ENCODE data around the gene PTPRG. TPM values are rescaled to one million over a fixed set of nuclear protein-coding genes. Genes with fewer than 3 reads are reported as not detected.

The PTPRG gene
- total and polyA plus RNA-seq, 7 donors = 0.69 to 76.3 (median 62.7) TPM

GRCh38 chr3:62203152-62203551 is 641.8 kb downstream of the PTPRG start:
- intact Hi-C loops (cut with DNase I) = no loop called here
- Histone ChIP-seq H3K36me3 (peaks cover 0 to 27% (median 2%) of the 10 kb centered on the region in 4 donors), H3K27ac (no peak overlapping the region), H3K27me3 (no peaks in the 10 kb centered on the region), H3K4me1 (no peaks in the 10 kb centered on the region), H3K9me3 (no peaks in the 10 kb centered on the region), H3K4me3 (no peak overlapping the region)
- 93% methylated on average over 22 of the region's 22 CpGs for WGBS, 2 donors
- TF ChIP-seq POLR2A (IDR thresholded peaks at IDR 0.05) (no peak), POLR2AphosphoS5 (IDR thresholded peaks at IDR 0.05) (no peak), EP300 (IDR thresholded peaks at IDR 0.05) (no peak)
- TF ChIP-seq, protein P1, sequence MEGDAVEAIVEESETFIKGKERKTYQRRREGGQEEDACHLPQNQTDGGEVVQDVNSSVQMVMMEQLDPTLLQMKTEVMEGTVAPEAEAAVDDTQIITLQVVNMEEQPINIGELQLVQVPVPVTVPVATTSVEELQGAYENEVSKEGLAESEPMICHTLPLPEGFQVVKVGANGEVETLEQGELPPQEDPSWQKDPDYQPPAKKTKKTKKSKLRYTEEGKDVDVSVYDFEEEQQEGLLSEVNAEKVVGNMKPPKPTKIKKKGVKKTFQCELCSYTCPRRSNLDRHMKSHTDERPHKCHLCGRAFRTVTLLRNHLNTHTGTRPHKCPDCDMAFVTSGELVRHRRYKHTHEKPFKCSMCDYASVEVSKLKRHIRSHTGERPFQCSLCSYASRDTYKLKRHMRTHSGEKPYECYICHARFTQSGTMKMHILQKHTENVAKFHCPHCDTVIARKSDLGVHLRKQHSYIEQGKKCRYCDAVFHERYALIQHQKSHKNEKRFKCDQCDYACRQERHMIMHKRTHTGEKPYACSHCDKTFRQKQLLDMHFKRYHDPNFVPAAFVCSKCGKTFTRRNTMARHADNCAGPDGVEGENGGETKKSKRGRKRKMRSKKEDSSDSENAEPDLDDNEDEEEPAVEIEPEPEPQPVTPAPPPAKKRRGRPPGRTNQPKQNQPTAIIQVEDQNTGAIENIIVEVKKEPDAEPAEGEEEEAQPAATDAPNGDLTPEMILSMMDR (IDR thresholded peaks at IDR 0.05) = no peak
- no peak for DNase-seq

DNA sequence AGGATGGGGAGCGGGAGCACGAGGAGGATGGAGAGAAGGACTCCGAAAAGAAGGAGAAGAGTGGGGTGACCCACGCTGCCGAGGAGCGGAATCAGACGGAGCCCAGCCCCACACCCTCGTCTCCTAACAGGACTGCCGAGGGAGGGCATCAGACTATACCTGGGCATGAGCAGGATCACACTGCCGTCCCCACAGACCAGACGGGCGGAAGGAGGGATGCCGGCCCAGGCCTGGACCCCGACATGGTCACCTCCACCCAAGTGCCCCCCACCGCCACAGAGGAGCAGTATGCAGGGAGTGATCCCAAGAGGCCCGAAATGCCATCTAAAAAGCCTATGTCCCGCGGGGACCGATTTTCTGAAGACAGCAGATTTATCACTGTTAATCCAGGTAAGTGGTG is 642.2 kb downstream of the PTPRG start:
- intact Hi-C loops (cut with DNase I) = no loop called here
- Histone ChIP-seq H3K9me3 (no peaks in the 10 kb centered on the region), H3K27ac (no peak overlapping the region), H3K4me1 (no peaks in the 10 kb centered on the region), H3K36me3 (peaks cover 0 to 24% (median 2%) of the 10 kb centered on the region in 4 donors), H3K27me3 (no peaks in the 10 kb centered on the region), H3K4me3 (no peak overlapping the region)
- TF ChIP-seq EP300 (IDR thresholded peaks at IDR 0.05) (no peak), POLR2AphosphoS5 (IDR thresholded peaks at IDR 0.05) (no peak), POLR2A (IDR thresholded peaks at IDR 0.05) (no peak)
- TF ChIP-seq, protein P1 (IDR thresholded peaks at IDR 0.05) = no peak
- no peak for DNase-seq
- WGBS, 2 donors = 96 to 97% methylated on average over 19 of the region's 19 CpGs

DNA sequence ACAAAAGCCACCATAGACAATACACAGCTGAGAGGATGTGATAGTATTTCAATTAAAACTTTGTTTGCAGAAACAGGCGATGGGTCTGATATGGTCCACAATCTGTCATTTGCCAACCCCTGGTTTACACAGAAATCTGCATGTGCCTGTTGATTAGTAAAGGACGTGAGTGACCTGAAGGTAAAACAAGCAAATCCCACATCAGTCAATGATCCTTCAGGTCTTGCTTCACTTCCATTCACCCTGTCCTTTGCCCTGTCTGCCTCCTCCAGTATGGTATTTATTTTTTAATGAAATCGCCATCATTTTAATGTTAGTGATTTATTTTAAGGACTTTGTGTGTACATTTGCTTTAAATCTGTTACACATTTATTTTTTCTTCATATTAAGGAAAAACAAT is 645.8 kb downstream of the PTPRG start:
- Histone ChIP-seq H3K27me3 (no peaks in the 10 kb centered on the region), H3K4me3 (no peak overlapping the region), H3K9me3 (no peaks in the 10 kb centered on the region), H3K4me1 (peaks cover 0 to 12% (median 5%) of the 10 kb centered on the region in 4 donors), H3K36me3 (peaks cover 0 to 24% (median 2%) of the 10 kb centered on the region in 4 donors), H3K27ac (no peak overlapping the region)
- intact Hi-C loops (cut with DNase I) = no loop called here
- no peak for TF ChIP-seq POLR2AphosphoS5 (IDR thresholded peaks at IDR 0.05)
- no peak for TF ChIP-seq EP300 (IDR thresholded peaks at IDR 0.05)
- no peak for TF ChIP-seq POLR2A (IDR thresholded peaks at IDR 0.05)
- TF ChIP-seq, protein P1 (IDR thresholded peaks at IDR 0.05) = no peak
- DNase-seq = no peak
- 82 to 91% methylated on average over 3 of the region's 3 CpGs for WGBS, 2 donors

DNA sequence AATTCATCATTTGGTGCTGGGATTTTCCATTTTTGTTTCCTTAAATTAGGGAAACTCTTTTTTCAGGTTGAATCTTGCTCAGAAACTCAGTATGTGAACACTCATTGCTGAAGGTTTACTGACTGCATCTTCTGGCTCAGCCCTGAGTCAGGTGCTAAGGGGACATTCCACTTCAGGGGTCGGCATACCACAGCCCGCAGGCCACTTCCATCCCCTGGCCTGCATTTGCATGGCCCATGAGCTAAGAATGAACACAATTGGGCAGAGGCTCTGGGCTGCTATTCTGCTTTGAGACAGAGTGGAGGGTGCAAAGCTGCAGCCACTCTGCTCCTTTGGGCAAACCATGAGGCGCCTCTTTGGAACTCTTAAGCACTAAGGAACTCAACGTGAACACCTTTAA is 647.0 kb downstream of the PTPRG start:
- intact Hi-C loops (cut with DNase I) = no loop called here
- peaks cover 0 to 19% (median 2%) of the 10 kb centered on the region in 4 donors for H3K36me3 ChIP-seq
- H3K27ac ChIP-seq = no peak overlapping the region
- H3K9me3 ChIP-seq = no peaks in the 10 kb centered on the region
- H3K4me1 ChIP-seq = peaks cover 0 to 16% (median 5%) of the 10 kb centered on the region in 4 donors
- no peak overlapping the region for H3K4me3 ChIP-seq
- TF ChIP-seq POLR2AphosphoS5 (IDR thresholded peaks at IDR 0.05) (no peak), EP300 (IDR thresholded peaks at IDR 0.05) (no peak), POLR2A (IDR thresholded peaks at IDR 0.05) (no peak)
- TF ChIP-seq, protein P1 (IDR thresholded peaks at IDR 0.05) = no peak
- 90 to 94% methylated on average over 4 of the region's 4 CpGs for WGBS, 2 donors
- no peak for DNase-seq
- no peaks in the 10 kb centered on the region for H3K27me3 ChIP-seq

- peaks cover 0 to 16% (median 5%) of the 10 kb centered on the region in 4 donors for H3K4me1 ChIP-seq
- 63 to 87% methylated on average over 5 of the region's 5 CpGs for whole genome bisulfite sequencing, 2 donors
- H3K36me3 ChIP-seq = peaks cover 0 to 12% (median 0%) of the 10 kb centered on the region in 4 donors
- no peak overlapping the region for H3K4me3 ChIP-seq
- H3K27me3 ChIP-seq = no peaks in the 10 kb centered on the region
- H3K9me3 ChIP-seq = no peaks in the 10 kb centered on the region
- H3K27ac ChIP-seq = no peak overlapping the region
- intact Hi-C loops (cut with DNase I) = no loop called here
- no peak for TF ChIP-seq POLR2AphosphoS5 (IDR thresholded peaks at IDR 0.05)
- TF ChIP-seq, protein P1 (IDR thresholded peaks at IDR 0.05) = no peak
- TF ChIP-seq POLR2A (IDR thresholded peaks at IDR 0.05) = no peak
- TF ChIP-seq EP300 (IDR thresholded peaks at IDR 0.05) = no peak
- no peak for DNase-seq
Observed at GRCh38 chr3:62209101-62209500, 647.7 kb downstream of the PTPRG start.
